Heart right ventricle (tissue), 16 donors: ENCODE data around the gene GGTLC2. TPM values are rescaled to one million over a fixed set of nuclear protein-coding genes. Genes with fewer than 3 reads are reported as not detected.

ENCODE experiments used
- ATAC-seq, 8 donors: fragments of 200-7000 bp; cut with Tn5 transposase; one replicate each; pipeline ENCODE4 v1.9.1; 2020; ENCODE audit warnings: mild to moderate bottlenecking in 8 of 8, moderate library complexity in 8 of 8, moderate number of reproducible peaks in 1 of 8
- DNase-seq, 2 donors: peaks; one replicate each; pipeline ENCODE4 v3.0.0-alpha.2; 2020
- H3K27ac ChIP-seq, 10 donors: fragments of 200-600 bp; sonication (generic) in 2 of 10; one replicate each; pipeline versions ENCODE4 v1.5.0 to v1.8.0; 2020 to 2022; ENCODE audit warnings: mild to moderate bottlenecking in 3 of 10
- H3K27me3 ChIP-seq, 7 donors: fragments of 200-600 bp; one replicate each; pipeline ENCODE4 v1.8.0; 2021 to 2022; ENCODE audit warnings: mild to moderate bottlenecking in 2 of 7
- H3K36me3 ChIP-seq, 9 donors: fragments of 200-600 bp; sonication (generic) in 1 of 9; one replicate each; pipeline versions ENCODE4 v1.5.0 to v1.8.0; 2020 to 2022; ENCODE audit warnings: mild to moderate bottlenecking in 2 of 9
- H3K4me1 ChIP-seq, 9 donors: fragments of 200-600 bp; sonication (generic) in 1 of 9; one replicate each; pipeline versions ENCODE4 v1.5.0 to v1.8.0; 2020 to 2022; ENCODE audit warnings: mild to moderate bottlenecking in 4 of 9
- H3K4me3 ChIP-seq, 10 donors: fragments of 200-600 bp; sonication (generic) in 2 of 10; one replicate each; pipeline versions ENCODE4 v1.5.0 to v1.8.0; 2020 to 2022; ENCODE audit warnings: mild to moderate bottlenecking in 7 of 10, moderate library complexity in 2 of 10
- H3K9me3 ChIP-seq, 11 donors: fragments of 200-600 bp in 10 of 11; sonication (generic) in 2 of 11; one replicate each; pipeline versions ENCODE4 v1.5.0 to v1.8.0; 2013 to 2022; ENCODE audit warnings: mild to moderate bottlenecking in 2 of 11, control low read depth in 1 of 11, moderate library complexity in 1 of 11
- WGBS, 2 donors: extraction: QIAGEN DNeasy Blood & Tissue Kit; methylation state at CpG; one replicate each; pipeline ENCODE4 v1.1.7; 2013; ENCODE audit warnings: inconsistent platforms in 1 of 2; 5-methylcytosine and 5-hydroxymethylcytosine counted together
- intact Hi-C, 10 donors: fragments of 100-400 bp; cut with DNase I; formaldehyde crosslinking; loops; one replicate each; pipeline versions ENCODE4 v1.11.1 to v1.14.2; 2022
- polyA plus RNA-seq, 2 donors: library from polyadenylated mRNA; stranded (reverse); fragments of 200-250 nt; gene quantifications; one replicate each; pipeline ENCODE4 v1.2.3, GENCODE V29; 2013
- total RNA-seq, 10 donors: library from RNA; stranded (reverse); fragmentation: NEBNext Ultra II Directional in 3 of 10; extraction: Animal tissue kit (Norgen Biotek cat#: 25700) in 3 of 10; gene quantifications; one replicate each; pipeline versions ENCODE4 v1.2.1 to v1.2.4, GENCODE V29; 2021 to 2023
- TF ChIP-seq, protein P1 (sequence below), 9 donors: fragments of 200-600 bp; sonication (generic) in 2 of 9; IDR thresholded peaks; one replicate each; pipeline versions ENCODE4 v1.5.0 to v1.8.0; 2021 to 2022; ENCODE audit warnings: antibody characterized with exemption in 9 of 9, mild to moderate bottlenecking in 5 of 9, moderate library complexity in 1 of 9
- donor health status: Arrhythmogenic right ventricular cardiomyopathy.
- donor health status: ischemic (EF 13 %, LVEDD 7.1; RV severe dilation, severe dysfunction).
- donor health status: healthy with polysubstance abuse.
- donor health status: DM: no; HTN: yes; CAD: no.
- donor health status: DM: no; HTN: no; CAD: no.
- donor health status: ischemic (EF 25% LVEDD 6.9; RV normal size, moderate dysfunction).
- donor health status: ischemic (EF 25% LVEDD 5.7; RV mildly dilated, moderate dysfunction).
- donor health status: healthy.
- donor health status: DM: yes; HTN: yes; CAD: no.
- donor health status: Ischemic cardiomyopathy.
- donor health status: ischemic (EF 35%, LVEDD 5.7; RV mildly dilated, moderate dysfunction).
- donor health status: nonischemic (EF 11% LVEDD 7.7; RV severe dilation, severe dysfunction).
- donor health status: DM: yes; HTN: yes; CAD: no.
- donor health status: PGD.
- donor health status: ischemic (EF 29% LVEDD 5.4; RV normal size, mild dysfunction).
- donor health status: nonischemic (EF 23%, LVEDD 6.1; RV moderate dilation, normal function).

The GGTLC2 gene
- total and polyA plus RNA-seq, 12 donors, result not detected

- DNase-seq (no peak), ATAC-seq (no peak)
- no peak overlapping the region for H3K27ac ChIP-seq
- no peak overlapping the region for H3K4me3 ChIP-seq
- WGBS, 2 donors, result 71 to 77% methylated on average over 11 of the region's 11 CpGs
- H3K36me3 ChIP-seq, result no peaks in the 10 kb centered on the region
- peaks cover 0 to 16% (median 4%) of the 10 kb centered on the region in 11 donors for H3K9me3 ChIP-seq
- TF ChIP-seq, protein P1, sequence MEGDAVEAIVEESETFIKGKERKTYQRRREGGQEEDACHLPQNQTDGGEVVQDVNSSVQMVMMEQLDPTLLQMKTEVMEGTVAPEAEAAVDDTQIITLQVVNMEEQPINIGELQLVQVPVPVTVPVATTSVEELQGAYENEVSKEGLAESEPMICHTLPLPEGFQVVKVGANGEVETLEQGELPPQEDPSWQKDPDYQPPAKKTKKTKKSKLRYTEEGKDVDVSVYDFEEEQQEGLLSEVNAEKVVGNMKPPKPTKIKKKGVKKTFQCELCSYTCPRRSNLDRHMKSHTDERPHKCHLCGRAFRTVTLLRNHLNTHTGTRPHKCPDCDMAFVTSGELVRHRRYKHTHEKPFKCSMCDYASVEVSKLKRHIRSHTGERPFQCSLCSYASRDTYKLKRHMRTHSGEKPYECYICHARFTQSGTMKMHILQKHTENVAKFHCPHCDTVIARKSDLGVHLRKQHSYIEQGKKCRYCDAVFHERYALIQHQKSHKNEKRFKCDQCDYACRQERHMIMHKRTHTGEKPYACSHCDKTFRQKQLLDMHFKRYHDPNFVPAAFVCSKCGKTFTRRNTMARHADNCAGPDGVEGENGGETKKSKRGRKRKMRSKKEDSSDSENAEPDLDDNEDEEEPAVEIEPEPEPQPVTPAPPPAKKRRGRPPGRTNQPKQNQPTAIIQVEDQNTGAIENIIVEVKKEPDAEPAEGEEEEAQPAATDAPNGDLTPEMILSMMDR (IDR thresholded peaks at IDR 0.05), result no peak
- intact Hi-C loops, result no loop called here
- peaks cover 0 to 27% (median 0%) of the 10 kb centered on the region in 7 donors for H3K27me3 ChIP-seq
- H3K4me1 ChIP-seq, result no peaks in the 10 kb centered on the region
Observed at GRCh38 chr22:22667966-22668880, 23.8 kb downstream of the GGTLC2 start.

DNA sequence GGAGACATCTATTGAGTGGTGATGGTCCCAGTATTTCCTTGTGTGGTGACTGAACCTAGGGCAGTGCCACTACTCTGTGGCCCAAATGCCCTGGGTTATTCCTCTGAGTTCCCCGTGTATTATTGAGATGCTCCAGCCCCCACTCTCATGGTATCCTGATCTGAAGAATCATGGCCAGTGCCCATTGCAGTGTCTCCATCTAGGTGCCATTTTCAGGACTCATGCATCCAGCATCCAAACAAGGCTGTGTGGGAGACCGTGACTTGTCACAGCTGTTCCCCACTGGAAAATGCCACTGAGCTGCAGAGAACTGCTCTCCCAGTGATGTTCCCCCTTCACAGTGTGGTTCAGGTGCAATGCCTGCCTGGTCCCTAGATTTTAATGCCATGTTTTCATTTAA lies 24.7 kb downstream of the GGTLC2 start:
- Histone ChIP-seq H3K4me3 (no peak overlapping the region), H3K27ac (no peak overlapping the region), H3K4me1 (no peaks in the 10 kb centered on the region), H3K9me3 (peaks cover 0 to 16% (median 4%) of the 10 kb centered on the region in 11 donors), H3K36me3 (no peaks in the 10 kb centered on the region), H3K27me3 (peaks cover 0 to 31% (median 0%) of the 10 kb centered on the region in 7 donors)
- 79 to 87% methylated on average over 2 of the region's 2 CpGs for WGBS, 2 donors
- ATAC-seq (no peak), DNase-seq (no peak)
- intact Hi-C loops, result no loop called here
- TF ChIP-seq, protein P1 (IDR thresholded peaks at IDR 0.05), result no peak

DNA sequence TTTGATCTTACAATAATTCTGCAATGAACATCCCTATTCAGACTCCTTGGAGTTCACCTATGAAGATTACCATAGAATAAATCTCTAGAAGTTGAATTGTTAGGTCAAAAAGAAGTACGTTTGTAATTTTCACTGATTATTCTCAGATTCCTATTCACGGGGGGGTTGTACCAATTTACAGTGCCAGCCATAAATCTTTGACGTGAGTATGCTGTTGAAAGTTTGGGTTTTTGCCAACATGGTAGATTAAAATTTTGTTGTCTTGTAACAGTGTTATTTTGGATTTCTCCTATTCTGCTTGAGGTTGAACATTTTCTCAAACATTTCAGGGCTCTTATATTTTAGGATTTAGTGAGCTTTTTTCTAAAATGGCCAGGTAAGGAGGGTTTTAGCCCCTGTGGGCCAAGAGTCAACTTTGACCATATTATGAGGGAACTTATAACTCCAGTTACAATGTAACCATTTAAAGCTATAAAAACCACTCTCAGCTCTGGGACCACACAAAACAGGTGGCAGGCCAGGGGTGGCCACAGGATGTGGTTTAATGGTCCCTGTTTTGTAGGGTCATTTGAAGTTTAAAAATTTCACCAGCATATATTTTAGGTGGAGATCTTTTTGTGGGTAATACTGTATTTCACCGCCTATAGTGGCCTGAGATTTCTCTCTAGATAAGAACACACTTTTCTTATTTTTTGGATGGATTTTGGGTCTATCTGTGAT lies 25.8 kb downstream of the GGTLC2 start:
- TF ChIP-seq, protein P1 (IDR thresholded peaks at IDR 0.05), result no peak
- Histone ChIP-seq H3K4me3 (no peak overlapping the region), H3K27ac (no peak overlapping the region), H3K9me3 (peaks cover 0 to 16% (median 4%) of the 10 kb centered on the region in 11 donors), H3K4me1 (no peaks in the 10 kb centered on the region), H3K36me3 (no peaks in the 10 kb centered on the region), H3K27me3 (peaks cover 0 to 29% (median 0%) of the 10 kb centered on the region in 7 donors)
- WGBS, 2 donors, result 78 to 80% methylated on average over 4 of the region's 4 CpGs
- intact Hi-C loops, result no loop called here
- no peak for ATAC-seq
- no peak for DNase-seq

- TF ChIP-seq, protein P1 (IDR thresholded peaks at IDR 0.05), result no peak
- intact Hi-C loops, result no loop called here
- H3K9me3 ChIP-seq, result peaks cover 0 to 16% (median 4%) of the 10 kb centered on the region in 11 donors
- no peaks in the 10 kb centered on the region for H3K36me3 ChIP-seq
- H3K4me3 ChIP-seq, result no peak overlapping the region
- peaks cover 0 to 16% (median 0%) of the 10 kb centered on the region in 7 donors for H3K27me3 ChIP-seq
- DNase-seq, result no peak
- no peak overlapping the region for H3K27ac ChIP-seq
- H3K4me1 ChIP-seq, result no peaks in the 10 kb centered on the region
- no peak for ATAC-seq
- WGBS, 2 donors, result 91 to 95% methylated on average over 1 of the region's 1 CpG
Observed at GRCh38 chr22:22671506-22671905, 27.1 kb downstream of the GGTLC2 start.
